CD4-positive, alpha-beta memory T cell (primary cell): ENCODE measurements around the gene IWS1. TPM values are rescaled to one million over a fixed set of nuclear protein-coding genes. Genes with fewer than 3 reads are reported as not detected.
A peak's percentile ranks its signal among the peaks of the same experiment; 100 is the strongest.
"Not testable (repeated sequence)": the region's sequence is repeated elsewhere in the genome, so short reads cannot be mapped to it uniquely, and the experiment has no call there.

ENCODE experiments used
- CTCF ChIA-PET: fragments of 350-600 bp; sonication (Branson Sonifier 250); formaldehyde crosslinking; loops from one replicate; lab custom pipeline; 2021; ENCODE audit warnings: inconsistent platforms; ENCODE audit not compliant: partially characterized antibody; lab: Charles Lee
- POLR2A ChIA-PET: fragments of 350-600 bp; sonication (Branson Sonifier 250); formaldehyde crosslinking; loops from one replicate; lab custom pipeline; 2021; ENCODE audit not compliant: partially characterized antibody; lab: Charles Lee
- DNase-seq, 5 donors: peaks; one replicate each; pipeline versions ENCODE4 v3.0.0 to v3.0.0-alpha.2; 2020 to 2022; ENCODE audit warnings: mixed read lengths in 1 of 5
- H3K27ac ChIP-seq: one replicate; pipeline ENCODE4 v1.7.0; 2013; ENCODE audit warnings: low read depth, low read length
- H3K27me3 ChIP-seq: 2 replicates; pipeline ENCODE4 v1.7.0; 2013; ENCODE audit warnings: mild to moderate bottlenecking, low read length, moderate library complexity; ENCODE audit not compliant: insufficient read depth
- H3K36me3 ChIP-seq: 2 replicates; pipeline ENCODE4 v1.7.0; 2013; ENCODE audit warnings: mild to moderate bottlenecking, low read length, moderate library complexity; ENCODE audit not compliant: insufficient read depth
- H3K4me1 ChIP-seq: 2 replicates; pipeline ENCODE4 v1.7.0; 2013; ENCODE audit warnings: mild to moderate bottlenecking, low read length, moderate library complexity; ENCODE audit not compliant: insufficient read depth
- H3K4me3 ChIP-seq, 2 donors: one replicate each; pipeline ENCODE4 v1.7.0; 2013; ENCODE audit warnings: low read length in 2 of 2, mild to moderate bottlenecking in 1 of 2
- H3K9me3 ChIP-seq, 2 donors: one replicate each; pipeline ENCODE4 v1.7.0; 2013; ENCODE audit warnings: low read length in 2 of 2, control low read depth in 1 of 2; ENCODE audit not compliant: control insufficient read depth in 1 of 2
- H3K27ac Mint-ChIP-seq, 7 donors: one replicate each; pipeline ENCODE4 v1.8.0; 2020 to 2021; ENCODE audit warnings: mixed read lengths in 7 of 7, mild to moderate bottlenecking in 6 of 7, inconsistent platforms in 3 of 7, moderate library complexity in 3 of 7
- H3K27me3 Mint-ChIP-seq, 2 donors: one replicate each; pipeline ENCODE4 v1.8.0; 2020 to 2021; ENCODE audit warnings: mixed read lengths in 2 of 2
- H3K36me3 Mint-ChIP-seq, 2 donors: one replicate each; pipeline ENCODE4 v1.8.0; 2020 to 2021; ENCODE audit warnings: mixed read lengths in 2 of 2, inconsistent platforms in 1 of 2, mild to moderate bottlenecking in 1 of 2
- H3K4me1 Mint-ChIP-seq, 4 donors: one replicate each; pipeline ENCODE4 v1.8.0; 2020 to 2021; ENCODE audit warnings: mixed read lengths in 4 of 4, mild to moderate bottlenecking in 1 of 4
- H3K4me3 Mint-ChIP-seq, 8 donors: one replicate each; pipeline ENCODE4 v1.8.0; 2020 to 2021; ENCODE audit warnings: mixed read lengths in 8 of 8, mild to moderate bottlenecking in 7 of 8, moderate library complexity in 6 of 8, inconsistent platforms in 3 of 8
- H3K9me3 Mint-ChIP-seq, 8 donors: one replicate each; pipeline ENCODE4 v1.8.0; 2020 to 2021; ENCODE audit warnings: mixed read lengths in 8 of 8, mild to moderate bottlenecking in 5 of 8, inconsistent platforms in 3 of 8, moderate library complexity in 1 of 8
- intact Hi-C: fragments of 100-400 bp; cut with micrococcal nuclease; formaldehyde crosslinking; loops from one replicate; pipeline ENCODE4 v1.15.1; 2023
- polyA plus RNA-seq, 2 donors: library from polyadenylated mRNA; unstranded; fragments of 300-500 nt; fragmentation: Illumina TruSeq; gene quantifications; one replicate each; pipeline ENCODE4 v1.2.3, GENCODE V29; 2021
- total RNA-seq, 2 experiments: library from RNA; stranded (reverse); gene quantifications; one replicate each; pipeline ENCODE4 v1.2.3, GENCODE V29; 2021

IWS1 gene
- total and polyA plus RNA-seq, 4 experiments from 2014 or later, result 4.4 to 59.7 (median 47.4) TPM

GRCh38 chr2:127527001-127527804, 914 bp upstream of the IWS1 start:
- Mint-ChIP-seq H3K27me3 (no peaks in the 10 kb centered on the region), H3K4me3 (peak overlapping the region; percentile 88 to 99 (median 96)), H3K9me3 (peaks cover 0 to 6% (median 0%) of the 10 kb centered on the region in 8 donors), H3K27ac (peak overlapping the region; percentile 96 to 100 (median 98)), H3K4me1 (peaks cover 22 to 54% (median 29%) of the 10 kb centered on the region in 4 donors), H3K36me3 (peaks cover 5 to 28% of the 10 kb centered on the region in 2 donors)
- Histone ChIP-seq H3K36me3 (peaks cover 9% of the 10 kb centered on the region), H3K27ac (peak overlapping the region; percentile 98), H3K9me3 (no peaks in the 10 kb centered on the region), H3K4me3 (peak overlapping the region; percentile 61), H3K4me1 (peaks cover 39% of the 10 kb centered on the region), H3K27me3 (no peaks in the 10 kb centered on the region)
- DNase-seq, result no peak
- CTCF ChIA-PET, result interaction anchor here (1.0 to 1.3 kb wide), 5 partner anchors 10 to 445 kb away, joined by 3 to 7 read pairs (median 3); no protein-coding TSS in a partner anchor
- POLR2A ChIA-PET, result interaction anchor here (0.8 to 2.1 kb wide), 14 partner anchors 16 to 564 kb away, joined by 4 to 18 read pairs (median 6); partner anchors contain the start of genes ERCC3, MAP3K2, SAP130 and SFT2D3
- intact Hi-C loops, result loop anchor here (2.0 to 10.0 kb wide), 3 partner anchors 284 to 870 kb away; partner anchors contain the start of genes GYPC and WDR33

- Mint-ChIP-seq H3K27me3 (no peaks in the 10 kb centered on the region), H3K27ac (peak overlapping the region; percentile 95 to 100 (median 98)), H3K9me3 (peaks cover 0 to 6% (median 0%) of the 10 kb centered on the region in 8 donors), H3K4me1 (peaks cover 26 to 66% (median 34%) of the 10 kb centered on the region in 4 donors), H3K36me3 (peaks cover 8 to 39% of the 10 kb centered on the region in 2 donors), H3K4me3 (peak overlapping the region; percentile 88 to 99 (median 96))
- intact Hi-C loops, result loop anchor here (1.0 to 10.0 kb wide), 9 partner anchors 124 to 869 kb away; partner anchors contain the start of genes GYPC, POLR2D, SAP130 and SFT2D3
- DNase-seq, result peak in 2 of 5 donors; percentile 14 to 22
- Histone ChIP-seq H3K4me1 (peaks cover 48% of the 10 kb centered on the region), H3K27me3 (no peaks in the 10 kb centered on the region), H3K27ac (peak overlapping the region; percentile 98), H3K36me3 (peaks cover 15% of the 10 kb centered on the region), H3K4me3 (peak overlapping the region; percentile 61), H3K9me3 (no peaks in the 10 kb centered on the region)
- ChIA-PET POLR2A (interaction anchor here (0.5 to 2.1 kb wide), 12 partner anchors 19 to 565 kb away, joined by 3 to 18 read pairs (median 7); partner anchors contain the start of genes ERCC3, MAP3K2, SFT2D3 and UGGT1), CTCF (interaction anchor here (1.1 to 1.3 kb wide), 2 partner anchors 46 to 232 kb away, joined by 3 read pairs; partner anchors contain the start of gene ERCC3)
Measured at GRCh38 chr2:127525691-127526131, 578 bp downstream of the IWS1 start.

- H3K9me3 Mint-ChIP-seq, H3K4me3 ChIP-seq, H3K27me3 ChIP-seq, H3K9me3 ChIP-seq, H3K27me3 Mint-ChIP-seq, DNase-seq, H3K27ac ChIP-seq, POLR2A ChIA-PET, CTCF ChIA-PET: not testable (repeated sequence)
- peaks cover 15% of the 10 kb centered on the region for H3K36me3 ChIP-seq
- intact Hi-C loops, result loop anchor here (10.0 kb wide), 1 partner anchor 440 kb away; no protein-coding TSS in a partner anchor
- peaks cover 48% of the 10 kb centered on the region for H3K4me1 ChIP-seq
- H3K4me3 Mint-ChIP-seq, result peak overlapping the region in 7 of 8 donors; percentile 42 to 74 (median 52)
- H3K27ac Mint-ChIP-seq, result peak overlapping the region in 5 of 7 donors; percentile 32 to 77 (median 58)
- peaks cover 31 to 76% (median 44%) of the 10 kb centered on the region in 4 donors for H3K4me1 Mint-ChIP-seq
- peaks cover 8 to 53% of the 10 kb centered on the region in 2 donors for H3K36me3 Mint-ChIP-seq
Measured at GRCh38 chr2:127524198-127524834, 2.0 kb downstream of the IWS1 start.

GRCh38 chr2:127523269-127523939, 2.9 kb downstream of the IWS1 start:
- H3K27ac Mint-ChIP-seq, result peak overlapping the region in 6 of 7 donors; percentile 32 to 79 (median 59)
- Histone ChIP-seq H3K4me1 (peaks cover 48% of the 10 kb centered on the region), H3K4me3 (no peak overlapping the region), H3K9me3 (no peaks in the 10 kb centered on the region), H3K27me3 (no peaks in the 10 kb centered on the region), H3K36me3 (peaks cover 15% of the 10 kb centered on the region), H3K27ac (no peak overlapping the region)
- peak overlapping the region in 7 of 8 donors; percentile 6 to 74 (median 51) for H3K4me3 Mint-ChIP-seq
- H3K27me3 Mint-ChIP-seq, result no peaks in the 10 kb centered on the region
- no peak for DNase-seq
- POLR2A ChIA-PET, result no interaction called here
- peaks cover 0 to 4% (median 0%) of the 10 kb centered on the region in 8 donors for H3K9me3 Mint-ChIP-seq
- H3K4me1 Mint-ChIP-seq, result peaks cover 32 to 74% (median 44%) of the 10 kb centered on the region in 4 donors
- peaks cover 8 to 55% of the 10 kb centered on the region in 2 donors for H3K36me3 Mint-ChIP-seq
- CTCF ChIA-PET, result no interaction called here
- intact Hi-C loops, result loop anchor here (10.0 kb wide), 1 partner anchor 439 kb away; no protein-coding TSS in a partner anchor

- Histone ChIP-seq H3K4me3 (no peak overlapping the region), H3K27me3 (no peaks in the 10 kb centered on the region), H3K36me3 (peaks cover 28% of the 10 kb centered on the region), H3K9me3 (no peaks in the 10 kb centered on the region), H3K4me1 (peaks cover 60% of the 10 kb centered on the region), H3K27ac (no peak overlapping the region)
- Mint-ChIP-seq H3K36me3 (peaks cover 23 to 68% of the 10 kb centered on the region in 2 donors), H3K27ac (peak overlapping the region in 4 of 7 donors; percentile 3 to 58 (median 12)), H3K4me3 (no peak overlapping the region), H3K27me3 (no peaks in the 10 kb centered on the region), H3K4me1 (peaks cover 43 to 73% (median 53%) of the 10 kb centered on the region in 4 donors), H3K9me3 (no peaks in the 10 kb centered on the region)
- DNase-seq, result no peak
- CTCF ChIA-PET, result no interaction called here
- intact Hi-C loops, result loop anchor here (10.0 kb wide), 1 partner anchor 436 kb away; no protein-coding TSS in a partner anchor
- POLR2A ChIA-PET, result no interaction called here
Measured at GRCh38 chr2:127520424-127520823, 5.9 kb downstream of the IWS1 start.

- ChIA-PET POLR2A (interaction anchor here (0.9 kb wide), 1 partner anchor 11 kb away, joined by 3 read pairs; no protein-coding TSS in a partner anchor), CTCF (interaction anchor here (1.3 to 2.1 kb wide), 2 partner anchors 9 to 38 kb away, joined by 3 to 7 read pairs; partner anchors contain the start of gene IWS1)
- H3K27ac Mint-ChIP-seq, result peak overlapping the region in 2 of 7 donors; percentile 8 to 53
- H3K27me3 Mint-ChIP-seq, result no peaks in the 10 kb centered on the region
- H3K4me3 Mint-ChIP-seq, result no peak overlapping the region
- Histone ChIP-seq H3K9me3 (no peaks in the 10 kb centered on the region), H3K4me1 (peaks cover 61% of the 10 kb centered on the region), H3K27me3 (no peaks in the 10 kb centered on the region), H3K27ac (no peak overlapping the region), H3K4me3 (no peak overlapping the region), H3K36me3 (peaks cover 33% of the 10 kb centered on the region)
- intact Hi-C loops, result no loop called here
- H3K9me3 Mint-ChIP-seq, result no peaks in the 10 kb centered on the region
- DNase-seq, result no peak
- H3K4me1 Mint-ChIP-seq, result peaks cover 46 to 82% (median 65%) of the 10 kb centered on the region in 4 donors
- peaks cover 35 to 76% of the 10 kb centered on the region in 2 donors for H3K36me3 Mint-ChIP-seq
Measured at GRCh38 chr2:127517465-127517864, 8.8 kb downstream of the IWS1 start.
